Endothelial cell of hepatic sinusoid (primary cell): ENCODE results near the gene UNC13D.
"Not testable (repeated sequence)": the region's sequence is repeated elsewhere in the genome, so short reads cannot be mapped to it uniquely, and the experiment has no call there.

ENCODE experiments used
- in situ Hi-C: cut with HindIII; loops from 2 replicates; pipeline ENCODE4 v1.10.0; 2017; ENCODE audit warnings: low sequenced_read_pairs

Gene UNC13D

DNA sequence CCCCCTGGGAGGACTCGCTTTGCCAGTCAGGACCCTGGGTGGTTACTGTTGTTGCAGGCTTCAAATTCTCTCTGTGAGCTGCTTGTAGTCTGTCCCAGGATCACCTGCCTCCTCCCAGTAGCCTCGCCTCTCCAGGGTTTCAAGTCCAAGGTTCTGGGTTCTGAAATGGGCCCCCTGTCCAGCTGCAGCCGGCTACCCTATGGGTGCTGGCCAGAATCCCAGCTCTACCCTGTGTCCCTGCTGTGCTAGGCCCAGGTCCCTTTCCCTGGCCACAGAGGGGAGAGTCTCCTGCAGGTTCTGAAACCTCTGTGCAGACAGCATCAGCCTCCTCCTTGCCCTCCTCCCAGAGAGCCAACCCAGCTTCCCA, 21.4 kb downstream of the UNC13D start:
- in situ Hi-C loops: no loop called here

DNA sequence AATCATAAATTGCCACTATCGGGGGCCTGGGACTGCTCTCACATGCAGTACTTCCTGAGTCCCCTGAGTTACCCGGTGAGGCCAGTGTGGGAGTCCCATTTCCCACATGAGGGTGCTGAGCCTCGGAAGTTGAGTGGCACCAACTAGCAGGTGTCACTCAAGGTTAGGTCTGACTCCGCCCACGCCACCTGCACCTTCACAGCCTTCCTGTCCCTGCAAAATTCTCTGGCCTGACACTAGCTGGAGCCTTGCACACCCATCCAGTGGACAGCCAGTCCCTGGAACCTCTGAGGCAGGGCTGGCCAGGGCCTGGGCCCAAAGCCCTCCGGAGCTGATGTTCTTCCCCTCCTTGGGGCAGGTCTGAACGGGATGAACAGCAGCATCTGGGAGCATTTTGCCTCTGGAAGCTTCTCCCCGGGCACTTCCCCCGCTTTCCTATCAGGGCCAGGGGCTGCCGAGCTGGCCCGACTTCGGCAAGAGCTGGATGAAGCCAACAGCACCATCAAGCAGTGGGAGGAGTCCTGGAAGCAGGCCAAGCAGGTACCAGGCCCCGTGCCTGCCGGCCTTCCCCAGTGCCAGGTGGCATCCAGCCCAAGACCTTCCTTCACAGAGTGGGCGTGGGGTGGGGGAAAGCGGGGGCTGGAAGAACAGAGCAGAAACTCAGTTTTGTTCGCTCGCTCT, 21.9 kb downstream of the UNC13D start:
- in situ Hi-C loops: no loop called here

DNA sequence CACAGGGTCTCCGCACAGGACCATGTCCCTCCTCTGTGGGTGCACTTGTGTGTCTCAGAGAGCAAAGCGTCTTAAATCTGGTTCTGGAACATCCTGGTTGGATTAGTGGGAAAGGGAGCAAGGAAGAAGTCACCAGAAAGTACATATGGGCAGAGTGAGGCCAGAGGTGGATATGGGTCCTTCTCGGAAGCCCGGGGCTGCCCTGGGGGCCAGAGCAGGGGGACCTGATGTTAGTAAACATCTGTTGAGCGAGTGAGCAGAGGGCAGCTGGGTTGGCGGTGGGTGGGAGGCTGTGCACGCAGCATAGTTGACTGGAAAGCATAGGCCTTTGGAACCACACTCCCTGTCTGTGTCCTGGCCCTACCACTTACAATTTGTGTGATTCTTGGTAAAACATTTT, 22.7 kb downstream of the UNC13D start:
- in situ Hi-C loops: no loop called here

DNA sequence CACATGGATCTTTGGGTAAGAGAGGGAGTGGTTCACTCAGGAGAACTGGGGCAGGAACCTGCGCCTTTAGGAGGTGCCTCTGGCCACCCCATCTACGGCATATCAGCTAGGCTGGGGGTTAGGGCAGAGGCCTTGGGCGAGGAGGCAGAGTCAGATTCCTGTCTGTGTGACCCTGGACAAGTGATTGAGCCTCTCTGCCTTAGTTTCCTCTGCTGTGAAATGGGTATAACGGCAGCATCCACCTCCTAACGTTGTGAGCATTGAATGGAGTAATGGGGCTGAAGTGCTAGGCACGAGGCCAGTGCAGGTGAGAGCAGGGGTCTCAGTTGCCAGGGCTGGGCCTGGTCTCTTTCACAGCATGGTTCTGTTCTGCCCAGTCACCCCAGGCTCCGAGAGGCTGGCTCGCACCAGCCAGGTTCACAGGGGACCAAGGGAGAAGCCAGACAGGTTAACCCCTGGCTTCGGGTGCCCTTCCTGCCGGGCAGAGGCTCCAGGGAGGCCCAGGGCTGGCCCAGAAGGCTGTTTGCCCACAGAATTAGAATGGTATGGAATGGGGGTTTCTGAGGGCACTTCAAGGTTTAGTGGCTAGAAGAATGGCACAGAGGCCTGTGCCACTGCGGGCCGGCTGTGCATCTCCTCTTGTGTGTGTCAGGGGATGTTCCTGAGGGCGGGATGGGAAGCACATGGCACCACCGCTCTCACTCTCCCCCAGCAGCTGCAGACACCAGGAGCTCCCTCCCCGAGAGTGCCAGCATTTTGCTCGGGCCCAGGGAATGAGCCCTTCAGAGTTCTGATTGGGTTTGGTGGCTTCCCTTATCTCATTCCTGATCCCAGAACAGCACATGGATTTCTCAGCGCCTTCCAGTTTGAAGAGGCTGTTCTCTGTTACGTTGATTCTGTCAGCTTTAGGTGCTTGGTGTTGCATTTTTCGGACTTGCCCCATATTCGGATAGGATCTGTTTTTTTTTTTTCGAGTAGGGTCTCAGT, 23.8 kb downstream of the UNC13D start:
- in situ Hi-C loops: no loop called here

DNA sequence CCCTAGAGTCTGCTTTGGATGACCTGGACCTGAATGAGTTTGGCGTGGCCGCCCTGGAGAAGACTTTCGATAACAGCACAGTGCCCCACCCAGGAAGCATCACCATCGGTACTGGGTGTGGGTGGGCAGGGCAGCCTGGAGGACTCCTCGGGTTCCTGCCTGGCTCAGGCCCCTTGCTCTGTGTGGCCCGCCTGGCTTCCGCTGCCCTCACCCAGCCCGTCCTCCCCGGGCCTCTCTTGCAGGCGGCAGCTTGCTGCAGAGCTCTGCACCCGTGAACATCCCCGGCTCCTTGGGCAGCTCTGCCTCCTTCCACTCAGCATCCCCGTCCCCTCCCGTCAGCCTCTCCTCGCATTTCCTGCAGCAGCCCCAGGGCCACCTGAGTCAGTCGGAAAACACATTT, 24.5 kb downstream of the UNC13D start:
- in situ Hi-C loops: no loop called here

DNA sequence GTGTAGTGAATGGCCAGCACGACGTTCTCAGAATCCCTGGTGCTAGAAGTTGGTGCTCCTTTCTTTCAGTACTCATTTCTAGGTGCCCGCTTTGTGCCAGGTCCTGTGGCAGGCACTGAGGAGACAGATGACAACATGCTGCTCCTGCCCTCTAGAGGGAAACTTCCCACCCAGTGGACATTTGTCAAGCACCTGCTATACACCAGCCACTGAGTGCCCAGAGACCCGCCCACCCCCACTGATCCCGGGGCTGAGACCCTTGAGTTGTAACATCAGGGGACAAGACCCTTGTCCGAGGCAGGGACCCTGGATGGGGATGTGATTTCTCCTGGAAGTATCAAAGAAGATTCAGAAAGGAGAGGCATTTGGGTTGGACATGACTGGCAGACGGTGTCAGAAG, 25.1 kb downstream of the UNC13D start:
- in situ Hi-C loops: no loop called here

DNA sequence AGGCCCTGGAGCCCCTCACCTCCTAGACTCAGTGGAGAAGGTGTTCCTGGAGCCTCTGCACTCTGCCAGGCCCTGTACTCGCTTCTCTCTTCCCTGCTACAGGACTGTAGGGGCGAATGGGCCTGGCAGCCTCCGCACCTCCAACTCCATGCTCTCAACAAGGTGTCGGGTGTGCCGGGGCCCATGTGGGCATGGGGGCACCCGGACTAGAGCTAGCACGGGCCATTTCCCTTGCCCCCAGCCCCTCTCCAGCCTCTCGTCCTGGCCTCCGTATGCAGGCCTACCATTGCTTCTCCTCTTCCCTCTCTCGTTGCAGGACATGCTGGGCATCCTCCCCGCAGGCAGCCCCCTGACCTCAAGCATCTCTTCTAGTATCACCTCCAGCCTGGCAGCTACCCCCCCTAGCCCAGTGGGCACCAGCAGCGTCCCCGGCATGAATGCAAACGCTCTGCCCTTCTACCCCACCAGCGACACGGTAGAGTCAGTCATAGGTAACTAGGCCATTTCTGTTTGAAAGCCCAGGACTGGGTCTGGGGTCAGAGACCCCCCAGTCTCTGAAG, 25.8 kb downstream of the UNC13D start:
- in situ Hi-C loops: no loop called here

DNA sequence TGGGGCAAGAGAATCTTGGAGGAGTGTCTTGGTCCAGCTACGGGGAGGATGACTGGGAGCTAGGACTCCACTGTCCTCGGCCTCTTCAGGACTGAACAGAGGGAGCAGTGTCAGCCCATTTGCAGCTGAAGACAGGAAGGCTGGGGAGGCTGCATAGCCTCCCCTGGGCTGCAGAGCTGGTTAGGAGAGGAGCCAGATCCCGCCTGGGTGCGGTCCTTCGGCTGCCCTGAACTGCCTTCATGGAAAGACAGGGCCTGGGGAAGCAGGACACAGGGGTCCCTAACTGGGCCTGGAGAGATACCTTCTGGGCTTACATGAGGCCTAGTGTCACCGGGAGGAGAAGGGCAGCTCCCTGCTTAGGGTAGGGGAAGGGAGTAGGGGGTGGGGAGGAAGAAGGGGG, 26.6 kb downstream of the UNC13D start:
- in situ Hi-C loops: no loop called here

DNA sequence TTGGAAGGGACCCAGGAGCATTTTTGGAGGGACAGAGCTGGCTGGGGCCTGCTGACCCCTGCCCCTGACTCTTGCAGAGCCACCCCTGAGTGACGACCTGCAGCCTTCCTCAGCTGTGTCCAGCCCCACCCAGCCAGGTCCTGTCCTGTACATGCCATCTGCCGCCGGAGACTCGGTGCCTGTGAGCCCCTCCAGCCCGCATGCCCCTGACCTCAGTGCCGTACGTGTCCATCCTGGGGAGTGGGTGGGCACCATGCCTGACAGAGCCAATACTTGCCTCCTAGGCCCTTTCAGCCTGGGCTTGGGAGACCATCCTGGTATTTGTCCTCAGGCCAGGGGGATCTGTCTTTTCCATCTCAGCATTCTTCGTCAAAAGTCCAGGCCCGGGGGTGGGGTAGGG, 27.5 kb downstream of the UNC13D start:
- in situ Hi-C loops: no loop called here

DNA sequence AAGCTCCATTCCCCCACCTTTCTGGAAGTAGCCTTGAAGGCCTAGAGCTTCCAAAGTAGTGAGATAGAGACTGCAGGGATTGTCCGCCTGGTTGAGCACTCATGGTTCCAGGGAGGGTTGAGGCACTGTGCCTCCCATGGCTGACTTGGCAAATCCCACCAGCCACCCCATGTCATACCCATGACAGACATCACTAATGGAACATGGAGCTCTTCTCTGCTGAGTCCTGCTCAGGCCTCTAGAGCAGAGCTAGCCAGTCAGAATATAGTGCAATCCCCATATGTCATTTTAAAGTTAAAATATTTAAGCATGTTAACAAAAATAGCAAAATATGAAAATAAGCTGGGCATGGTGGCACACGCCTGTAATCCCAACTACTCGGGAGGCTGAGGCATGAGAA, 28.8 kb downstream of the UNC13D start:
- in situ Hi-C loops: no loop called here

DNA sequence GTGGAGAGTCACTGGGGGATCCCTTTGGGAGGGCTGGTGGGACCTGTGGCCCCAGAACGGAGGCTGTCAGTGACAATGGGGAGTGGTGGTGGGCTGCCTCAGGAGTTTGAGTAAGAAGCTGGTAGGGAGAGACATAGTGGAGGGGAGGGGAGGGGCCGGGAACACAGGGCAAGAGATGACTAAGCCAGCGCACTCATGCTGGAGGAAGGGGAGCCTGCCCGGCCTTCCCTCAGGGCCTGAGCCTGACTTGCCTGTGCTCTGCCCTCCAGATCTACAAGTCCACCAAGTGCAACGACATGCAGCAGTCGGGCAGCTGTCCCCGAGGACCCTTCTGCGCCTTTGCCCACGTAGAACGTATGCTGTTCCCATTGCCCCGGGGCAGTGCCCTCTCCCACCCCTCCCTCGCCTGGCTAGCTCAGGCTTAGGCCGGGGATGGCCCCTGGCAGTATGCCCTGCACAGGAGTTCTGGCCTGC, 29.3 kb downstream of the UNC13D start:
- in situ Hi-C loops: no loop called here

DNA sequence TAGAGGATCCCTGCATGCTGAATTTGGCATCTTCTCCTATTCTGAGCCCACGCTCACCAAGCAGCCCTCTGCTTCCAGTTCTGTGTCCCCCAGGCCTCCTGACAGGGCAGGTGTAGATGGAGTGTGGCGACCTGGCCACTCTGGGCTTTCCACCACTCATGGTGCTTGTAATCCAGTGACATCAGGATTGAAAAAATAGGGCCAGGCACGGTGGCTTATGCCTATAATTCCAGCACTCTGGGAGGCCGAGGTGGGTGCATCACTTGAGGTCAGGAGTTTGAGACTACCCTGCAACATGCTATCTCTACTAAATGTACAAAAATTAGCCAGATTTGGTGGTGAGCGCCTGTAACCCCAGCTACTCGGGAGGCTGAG, 30.2 kb downstream of the UNC13D start:
- in situ Hi-C loops: no loop called here

DNA sequence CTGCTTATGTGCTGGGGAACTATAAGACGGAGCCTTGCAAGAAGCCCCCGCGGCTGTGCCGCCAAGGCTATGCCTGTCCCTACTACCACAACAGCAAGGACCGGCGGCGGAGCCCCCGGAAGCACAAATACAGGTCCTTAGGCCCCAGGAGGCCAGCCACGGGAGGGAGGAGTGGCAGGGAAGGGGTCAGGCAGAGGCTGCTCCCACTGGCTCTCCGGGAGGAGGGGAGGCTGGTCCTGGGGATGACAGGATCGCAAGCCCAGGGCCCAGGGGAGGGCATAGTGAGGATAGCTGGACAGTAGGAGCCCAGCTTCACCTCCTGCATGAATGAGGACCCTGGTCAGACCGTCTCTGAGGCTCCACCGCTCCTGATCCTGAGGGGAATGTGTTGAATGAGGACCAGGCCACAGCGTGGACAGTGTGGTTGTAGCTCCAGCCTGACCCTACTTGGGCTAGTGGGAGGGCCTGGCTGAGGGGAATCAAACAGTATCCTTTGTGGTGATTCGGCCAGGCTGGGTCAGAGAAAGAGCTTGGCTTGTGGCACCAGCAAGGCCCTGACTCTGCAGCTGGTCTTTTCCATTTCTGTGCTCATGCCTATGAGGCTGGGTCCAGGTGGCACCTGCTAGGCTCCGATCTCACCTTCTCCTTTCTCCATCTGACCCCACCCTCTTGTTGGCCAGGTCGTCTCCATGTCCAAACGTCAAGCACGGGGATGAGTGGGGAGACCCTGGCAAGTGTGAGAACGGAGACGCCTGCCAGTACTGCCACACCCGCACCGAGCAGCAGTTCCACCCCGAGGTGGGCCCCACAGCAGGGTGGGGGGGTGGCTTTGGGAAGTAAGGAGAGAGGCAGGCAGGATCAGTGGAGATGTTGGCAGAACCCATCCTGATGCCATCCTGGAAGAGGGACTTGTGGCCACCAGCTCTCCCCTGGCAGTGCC, 30.9 kb downstream of the UNC13D start:
- in situ Hi-C loops: no loop called here

DNA sequence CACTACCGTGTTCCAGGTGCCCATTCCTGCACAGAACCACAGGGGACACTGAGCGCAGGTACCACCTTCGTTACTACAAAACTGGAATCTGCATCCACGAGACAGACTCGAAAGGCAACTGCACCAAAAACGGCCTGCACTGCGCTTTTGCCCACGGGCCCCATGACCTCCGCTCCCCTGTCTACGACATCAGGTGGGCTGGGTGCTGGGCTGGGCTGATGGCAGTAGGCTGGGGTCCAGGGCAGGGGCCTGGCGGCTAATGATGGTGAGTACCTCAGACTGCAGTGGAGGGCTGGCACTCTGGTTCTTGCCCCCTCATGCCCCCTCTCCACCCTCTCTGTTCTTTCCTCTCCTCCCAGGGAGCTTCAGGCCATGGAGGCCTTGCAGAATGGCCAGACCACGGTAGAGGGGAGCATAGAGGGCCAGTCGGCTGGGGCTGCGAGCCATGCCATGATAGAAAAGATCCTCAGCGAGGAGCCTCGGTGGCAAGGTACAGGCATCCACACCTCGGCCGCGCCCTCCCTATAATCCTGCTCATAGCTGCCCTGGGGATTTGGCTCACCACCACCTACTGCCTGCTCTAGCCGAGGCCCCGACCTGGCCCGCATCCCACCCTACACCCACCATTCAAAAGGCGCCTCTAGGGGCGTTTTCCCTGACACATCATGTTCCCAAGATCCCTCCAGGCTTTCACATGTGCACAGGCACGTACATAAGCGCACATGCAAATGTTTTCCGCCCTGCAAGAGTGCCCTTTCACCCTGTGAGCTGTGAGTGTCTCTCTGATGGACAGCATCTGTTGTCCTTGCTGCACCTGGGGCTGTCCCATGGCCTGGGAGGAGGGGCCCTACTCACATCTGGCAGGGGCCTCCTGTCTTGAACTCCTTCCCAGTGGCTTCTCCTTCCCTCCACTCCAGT, 31.8 kb downstream of the UNC13D start:
- in situ Hi-C loops: no loop called here

DNA sequence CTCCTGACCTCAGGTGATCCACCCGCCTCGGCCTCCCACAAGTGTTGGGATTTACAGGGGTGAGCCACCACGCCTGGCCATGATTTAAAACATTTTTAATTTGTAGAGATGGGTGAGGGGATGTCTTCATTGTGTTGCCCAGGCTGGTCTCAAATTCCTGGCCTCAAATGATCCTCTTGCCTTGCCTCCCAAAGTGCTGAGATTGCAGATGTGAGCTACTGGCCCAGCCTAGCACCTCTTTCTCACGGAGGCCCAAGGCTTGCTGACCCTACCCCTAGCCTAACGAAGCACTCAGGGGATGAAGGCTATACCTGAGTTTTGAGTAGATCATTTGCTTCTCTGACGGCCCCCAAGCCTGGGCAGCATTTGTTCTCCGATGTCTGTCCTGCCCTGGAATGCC, 33.0 kb downstream of the UNC13D start:
- in situ Hi-C loops: no loop called here

DNA sequence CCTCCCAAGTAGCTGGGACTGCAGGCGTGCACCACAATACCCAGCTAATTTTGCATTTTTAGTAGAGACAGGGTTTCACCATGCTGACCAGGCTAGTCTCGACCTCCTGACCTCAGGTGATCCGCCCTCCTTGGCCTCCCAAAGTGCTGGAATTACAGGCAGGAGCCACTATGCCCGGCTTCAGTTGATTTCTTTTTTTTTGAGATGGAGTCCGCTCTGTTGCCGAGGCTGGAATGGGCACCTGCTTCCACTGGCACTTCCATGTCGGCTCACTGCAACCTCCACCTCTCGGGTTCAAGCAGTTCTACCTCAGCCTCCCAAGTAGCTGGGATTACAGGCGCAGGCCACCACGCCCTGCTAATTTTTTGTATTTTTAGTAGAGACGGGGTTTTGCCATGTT, 33.4 kb downstream of the UNC13D start:
- in situ Hi-C loops: not testable (repeated sequence)

DNA sequence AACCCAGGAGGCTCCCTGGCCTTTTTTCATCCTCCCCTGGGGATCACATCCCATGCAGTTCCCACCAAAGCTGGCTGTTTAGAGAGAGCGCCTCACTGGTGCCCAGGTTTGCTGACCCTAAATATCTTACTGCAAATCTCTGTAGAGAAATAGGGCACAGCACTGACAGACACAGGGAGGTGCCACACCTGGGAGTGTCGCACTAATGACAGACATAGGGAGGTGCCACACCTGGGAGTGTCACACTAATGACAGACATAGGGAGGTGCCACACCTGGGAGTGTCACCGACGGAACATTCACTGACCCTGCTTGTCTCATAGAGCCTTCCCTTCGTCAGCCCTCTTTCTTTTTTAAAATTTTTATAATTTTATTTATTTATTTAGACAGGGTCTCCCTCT, 34.0 kb downstream of the UNC13D start:
- in situ Hi-C loops: no loop called here

DNA sequence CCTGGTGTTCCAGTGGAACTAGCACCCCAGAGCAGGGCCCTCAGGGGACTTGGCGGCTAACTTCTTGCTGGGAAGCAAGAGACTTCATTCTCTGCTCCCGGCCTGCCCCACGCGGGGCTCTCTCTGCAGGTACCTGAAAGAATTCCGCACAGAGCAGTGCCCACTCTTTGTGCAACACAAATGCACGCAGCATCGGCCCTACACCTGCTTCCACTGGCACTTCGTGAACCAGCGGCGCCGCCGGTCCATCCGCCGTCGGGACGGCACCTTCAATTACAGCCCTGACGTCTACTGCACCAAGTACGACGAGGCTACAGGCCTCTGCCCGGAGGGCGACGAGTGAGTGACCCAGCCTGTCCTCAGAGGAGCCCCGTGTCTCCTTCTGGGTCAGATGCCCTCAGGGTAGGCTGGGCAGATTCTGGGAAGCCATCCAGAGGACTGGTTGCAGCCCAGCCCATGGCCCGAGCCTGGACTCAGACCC, 34.5 kb downstream of the UNC13D start:
- in situ Hi-C loops: no loop called here

DNA sequence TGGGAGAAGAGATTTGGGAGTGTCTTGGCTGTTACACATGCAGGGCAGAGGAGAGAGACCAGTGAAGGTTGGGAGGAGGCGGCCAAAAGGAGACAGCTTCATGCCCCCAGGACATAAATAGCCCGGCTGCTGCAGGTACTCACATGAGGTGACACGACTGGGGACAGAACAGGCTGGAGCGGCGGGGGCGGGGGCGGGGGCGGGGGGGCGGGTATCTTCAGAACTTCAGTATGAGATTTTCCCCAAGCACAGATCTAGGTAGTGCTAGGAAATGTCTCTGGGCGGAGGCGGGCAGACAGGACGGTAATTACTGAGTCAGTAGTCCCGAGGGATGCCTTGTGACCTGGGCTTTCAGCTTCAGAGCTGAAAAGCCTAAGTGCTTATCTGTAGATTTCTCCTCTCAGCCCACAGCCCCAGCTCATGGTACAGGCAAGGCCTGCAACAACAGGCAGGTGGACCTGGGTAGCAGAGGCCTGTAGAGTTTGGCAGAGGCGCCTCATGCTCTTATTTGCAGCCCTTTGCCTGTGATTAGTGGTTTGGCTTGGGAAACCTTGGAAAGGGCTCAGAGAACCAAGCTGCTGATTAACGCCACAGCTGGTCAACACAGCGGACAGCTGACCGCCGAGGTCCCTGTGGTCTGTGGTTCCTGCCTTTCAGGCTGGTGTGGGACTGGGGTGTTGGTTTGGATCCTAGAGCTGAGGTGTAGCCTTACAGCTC, 35.1 kb downstream of the UNC13D start:
- in situ Hi-C loops: no loop called here
